Fibroblast of pulmonary artery (primary cell): ENCODE measurements around the gene ACTR10.

ENCODE experiments used
- DNase-seq: peaks from one replicate; pipeline ENCODE4 v3.0.0-alpha.2; 2010; ENCODE audit warnings: low read depth
- H3K4me3 ChIP-seq: replicated peaks from 2 replicates; pipeline ENCODE4 v1.5.1; 2011; ENCODE audit warnings: low read depth, mild to moderate bottlenecking, control low read depth, low read length, moderate library complexity
- TF ChIP-seq, protein P1 (sequence below): IDR thresholded peaks from 2 replicates; pipeline ENCODE4 v1.5.1; 2011; ENCODE audit warnings: mild to moderate bottlenecking, control low read depth, low read length, inconsistent platforms; ENCODE audit errors: missing control alignments

ACTR10 gene

DNA sequence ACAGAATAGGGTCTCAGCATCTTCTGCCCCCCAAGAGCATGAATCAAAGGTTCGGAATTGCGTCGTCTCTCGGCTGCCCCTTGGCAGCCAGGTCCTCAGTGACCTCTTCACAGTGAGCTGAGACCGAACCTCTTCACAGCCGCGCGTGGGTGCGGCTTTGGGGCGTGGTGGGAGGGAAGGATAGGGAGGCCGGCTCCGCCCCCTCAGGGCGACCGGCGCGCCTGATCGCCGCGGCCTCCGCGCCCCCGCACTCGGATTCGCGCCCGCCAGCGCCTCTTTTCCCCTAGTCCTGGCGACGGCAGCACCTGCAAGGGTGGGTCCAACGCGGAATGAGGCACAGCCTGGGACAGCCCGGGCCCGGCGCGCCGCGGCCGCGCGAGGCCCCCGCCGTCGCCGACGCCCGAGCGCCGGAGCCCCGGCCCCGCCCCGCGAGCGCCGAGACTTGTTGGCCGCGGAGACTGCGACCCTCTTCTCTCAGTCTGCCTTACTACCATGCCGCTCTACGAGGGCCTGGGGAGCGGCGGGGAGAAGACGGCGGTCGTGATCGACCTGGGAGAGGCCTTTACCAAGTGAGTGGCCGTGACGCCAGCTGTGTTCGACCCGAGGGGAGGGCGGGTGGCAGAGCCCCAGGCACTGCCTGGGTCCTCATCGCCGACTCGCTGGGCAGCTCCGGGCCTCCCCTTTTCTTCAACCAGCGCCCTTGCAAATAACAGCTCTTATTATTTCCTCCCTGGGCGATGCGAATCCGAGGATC lies at the start of gene ACTR10:
Gene ACTR10 (plus strand): TSS at position 424 of the 754 bp plus-strand sequence. CDS start 69 bp downstream, at position 493.
- H3K4me3 ChIP-seq: peak within 1 kb of the TSS; percentile 99
- TF ChIP-seq, protein P1, sequence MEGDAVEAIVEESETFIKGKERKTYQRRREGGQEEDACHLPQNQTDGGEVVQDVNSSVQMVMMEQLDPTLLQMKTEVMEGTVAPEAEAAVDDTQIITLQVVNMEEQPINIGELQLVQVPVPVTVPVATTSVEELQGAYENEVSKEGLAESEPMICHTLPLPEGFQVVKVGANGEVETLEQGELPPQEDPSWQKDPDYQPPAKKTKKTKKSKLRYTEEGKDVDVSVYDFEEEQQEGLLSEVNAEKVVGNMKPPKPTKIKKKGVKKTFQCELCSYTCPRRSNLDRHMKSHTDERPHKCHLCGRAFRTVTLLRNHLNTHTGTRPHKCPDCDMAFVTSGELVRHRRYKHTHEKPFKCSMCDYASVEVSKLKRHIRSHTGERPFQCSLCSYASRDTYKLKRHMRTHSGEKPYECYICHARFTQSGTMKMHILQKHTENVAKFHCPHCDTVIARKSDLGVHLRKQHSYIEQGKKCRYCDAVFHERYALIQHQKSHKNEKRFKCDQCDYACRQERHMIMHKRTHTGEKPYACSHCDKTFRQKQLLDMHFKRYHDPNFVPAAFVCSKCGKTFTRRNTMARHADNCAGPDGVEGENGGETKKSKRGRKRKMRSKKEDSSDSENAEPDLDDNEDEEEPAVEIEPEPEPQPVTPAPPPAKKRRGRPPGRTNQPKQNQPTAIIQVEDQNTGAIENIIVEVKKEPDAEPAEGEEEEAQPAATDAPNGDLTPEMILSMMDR: no peak
- peak; percentile 76 for DNase-seq

GRCh38 chr14:58150243-58150805 lies 49.6 kb upstream of the ACTR10 start:
- no peak overlapping the region for H3K4me3 ChIP-seq
- TF ChIP-seq, protein P1: no peak
- no peak for DNase-seq

DNA sequence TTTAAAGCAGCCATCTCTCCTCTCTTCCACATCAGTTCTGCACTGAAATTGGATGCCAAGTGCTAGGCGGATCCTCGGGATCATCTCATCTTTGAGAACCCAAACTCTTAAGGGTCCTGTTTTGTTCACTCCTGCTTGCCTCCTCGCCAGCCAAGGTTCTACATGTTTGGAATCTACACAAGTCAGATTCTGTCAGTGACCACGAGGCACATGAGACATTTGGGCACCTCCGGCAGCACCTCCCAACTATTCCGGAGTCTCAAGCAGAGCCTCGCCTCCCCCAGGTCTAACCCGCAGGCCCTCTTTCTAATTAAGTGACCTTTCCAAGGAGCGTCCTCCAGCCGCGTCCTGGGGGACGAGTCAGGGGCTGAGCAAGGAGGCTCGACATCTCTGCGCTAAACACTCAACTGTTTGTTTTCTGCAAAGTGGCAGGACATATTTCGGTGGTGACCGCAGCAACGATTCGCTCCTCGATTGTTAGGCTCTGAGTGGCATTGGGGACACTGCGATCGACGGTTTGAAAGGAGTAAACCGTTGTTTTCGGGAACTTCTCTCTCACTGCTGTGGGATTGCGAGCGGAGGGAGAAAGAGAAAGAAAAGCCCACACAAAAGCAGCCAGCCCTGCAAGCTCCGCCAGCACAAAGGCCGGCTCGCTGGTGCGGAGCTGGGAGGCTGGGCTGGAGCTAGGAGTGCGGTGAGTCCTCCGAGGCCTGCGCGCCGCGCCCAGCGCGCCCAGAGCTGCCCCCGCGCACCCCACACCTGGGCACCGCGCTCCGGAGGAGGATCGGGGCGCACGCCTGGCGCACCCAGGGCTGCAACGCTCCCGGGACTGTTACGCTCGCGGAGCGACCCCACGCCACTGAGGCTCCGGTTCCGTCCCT lies 48.6 kb upstream of the ACTR10 start:
- peak; percentile 36 for DNase-seq

GRCh38 chr14:58152014-58152857 lies 47.7 kb upstream of the ACTR10 start, which contains the start of gene ARMH4:
Gene ARMH4, minus strand, starts transcription at chr14:58152213. Its CDS starts 12,855 bp downstream, at chr14:58139358.
- peak; percentile 74 for DNase-seq
- peak within 1 kb of the TSS; percentile 65 for H3K4me3 ChIP-seq
- TF ChIP-seq, protein P1: no peak

More for the DNA sequence above, 48.6 kb upstream of the ACTR10 start:
- TF ChIP-seq, protein P1: no peak
- peak overlapping the region; percentile 65 for H3K4me3 ChIP-seq

GRCh38 chr14:58160561-58160960 lies 39.4 kb upstream of the ACTR10 start:
- H3K4me3 ChIP-seq: no peak overlapping the region
- no peak for DNase-seq
- TF ChIP-seq, protein P1: no peak
